Retina (tissue), 1 donor: Measurements from ENCODE around the gene AKT1.

Source experiments
- DNase-seq: peaks from one replicate; pipeline ENCODE4 v3.0.0-alpha.2; 2016

The AKT1 gene

GRCh38 chr14:104721505-104722431 lies 73.8 kb downstream of the AKT1 start:
- DNase-seq, result no peak
